Fibroblast of villous mesenchyme (primary cell): Measurements from ENCODE around the gene LRRC23. TPM values are rescaled to one million over a fixed set of nuclear protein-coding genes. Genes with fewer than 3 reads are reported as not detected.
A peak's percentile ranks its signal among the peaks of the same experiment; 100 is the strongest.
"Not testable (repeated sequence)": the region's sequence is repeated elsewhere in the genome, so short reads cannot be mapped to it uniquely, and the experiment has no call there.

Experiments used
- DNase-seq: peaks from one replicate; pipeline ENCODE4 v3.0.0-alpha.2; 2010; ENCODE audit warnings: low read depth
- H3K4me3 ChIP-seq: 2 replicates; pipeline ENCODE4 v1.5.1; 2011; ENCODE audit warnings: low read depth, mild to moderate bottlenecking, low read length
- CTCF ChIP-seq: IDR thresholded peaks from 2 replicates; pipeline ENCODE4 v1.5.1; 2012; ENCODE audit warnings: low read depth, mild to moderate bottlenecking, low read length; ENCODE audit not compliant: insufficient read depth
- total RNA-seq: library from RNA; depleted of rRNA; stranded (reverse); fragments of >200 nt; gene quantifications from 2 replicates; pipeline ENCODE4 v1.2.3, GENCODE V29; 2012

Gene LRRC23
- total RNA-seq, 1 donor: 4.7 TPM

- peak; percentile 87 for TF ChIP-seq CTCF
- peak overlapping the region; percentile 88 for H3K4me3 ChIP-seq
- peak; percentile 76 for DNase-seq
These were observed 35.3 kb upstream of the LRRC23 start for GRCh38 chr12:6869049-6870021.

GRCh38 chr12:6870304-6870703 lies 34.3 kb upstream of the LRRC23 start:
- H3K4me3 ChIP-seq, DNase-seq: not testable (repeated sequence)

GRCh38 chr12:6871052-6871957 lies 33.3 kb upstream of the LRRC23 start:
- DNase-seq: no peak
- no peak for TF ChIP-seq CTCF
- peak overlapping the region; percentile 85 for H3K4me3 ChIP-seq

GRCh38 chr12:6872073-6873048 lies 32.3 kb upstream of the LRRC23 start:
- TF ChIP-seq CTCF: peak; percentile 97
- DNase-seq: peak; percentile 64
- H3K4me3 ChIP-seq: peak overlapping the region; percentile 85

- TF ChIP-seq CTCF: no peak
- DNase-seq: peak; percentile 96
- H3K4me3 ChIP-seq: peak within 1 kb of the TSS; percentile 85
These were observed 31.3 kb upstream of the LRRC23 start, which contains the start of gene SPSB2 for GRCh38 chr12:6873094-6874014. Gene SPSB2 (minus strand): TSS chr12:6873303. CDS start chr12:6872901, 402 bp downstream.

- peak overlapping the region; percentile 85 for H3K4me3 ChIP-seq
These were observed 30.6 kb upstream of the LRRC23 start for GRCh38 chr12:6874015-6874368.

GRCh38 chr12:6879824-6880223 lies 24.8 kb upstream of the LRRC23 start:
- H3K4me3 ChIP-seq, DNase-seq: not testable (repeated sequence)

More at GRCh38 chr12:6874015-6874368, 30.6 kb upstream of the LRRC23 start:
- DNase-seq: not testable (repeated sequence)
